Muscle layer of colon (tissue), 2 donors: ENCODE data around the gene RCOR1.
"Not testable (repeated sequence)": the region's sequence is repeated elsewhere in the genome, so short reads cannot be mapped to it uniquely, and the experiment has no call there.

ENCODE experiments used
- H3K27ac ChIP-seq: one replicate; pipeline ENCODE4 v1.7.0; 2013; ENCODE audit warnings: low read depth, mild to moderate bottlenecking, low read length, moderate library complexity
- H3K27me3 ChIP-seq, 2 donors: one replicate each; pipeline ENCODE4 v1.7.0; 2013; ENCODE audit warnings: low read length in 2 of 2, mild to moderate bottlenecking in 2 of 2; ENCODE audit not compliant: insufficient read depth in 2 of 2, control insufficient read depth in 1 of 2
- H3K36me3 ChIP-seq: one replicate; pipeline ENCODE4 v1.7.0; 2013; ENCODE audit warnings: mild to moderate bottlenecking, low read length; ENCODE audit not compliant: insufficient read depth
- H3K4me1 ChIP-seq: one replicate; pipeline ENCODE4 v1.7.0; 2013; ENCODE audit warnings: mild to moderate bottlenecking, low read length; ENCODE audit not compliant: insufficient read depth
- H3K4me3 ChIP-seq, 2 donors: one replicate each; pipeline ENCODE4 v1.7.0; 2013; ENCODE audit warnings: low read length in 2 of 2, low read depth in 1 of 2, mild to moderate bottlenecking in 1 of 2, moderate library complexity in 1 of 2
- H3K9ac ChIP-seq: one replicate; pipeline ENCODE4 v1.7.0; 2013; ENCODE audit warnings: low read length
- H3K9me3 ChIP-seq: one replicate; pipeline ENCODE4 v1.7.0; 2013; ENCODE audit warnings: mild to moderate bottlenecking, low read length
- donor health status: abdominal sarcoma.
- donor health status: Adenocarcinoma of cecum.

The RCOR1 gene

GRCh38 chr14:102574281-102575159 lies 17.9 kb upstream of the RCOR1 start:
- Histone ChIP-seq H3K36me3 (no peaks in the 10 kb centered on the region), H3K27ac (no peak overlapping the region), H3K4me3 (no peak overlapping the region), H3K4me1 (no peaks in the 10 kb centered on the region), H3K9me3 (no peaks in the 10 kb centered on the region), H3K27me3 (no peaks in the 10 kb centered on the region), H3K9ac (no peak overlapping the region)

DNA sequence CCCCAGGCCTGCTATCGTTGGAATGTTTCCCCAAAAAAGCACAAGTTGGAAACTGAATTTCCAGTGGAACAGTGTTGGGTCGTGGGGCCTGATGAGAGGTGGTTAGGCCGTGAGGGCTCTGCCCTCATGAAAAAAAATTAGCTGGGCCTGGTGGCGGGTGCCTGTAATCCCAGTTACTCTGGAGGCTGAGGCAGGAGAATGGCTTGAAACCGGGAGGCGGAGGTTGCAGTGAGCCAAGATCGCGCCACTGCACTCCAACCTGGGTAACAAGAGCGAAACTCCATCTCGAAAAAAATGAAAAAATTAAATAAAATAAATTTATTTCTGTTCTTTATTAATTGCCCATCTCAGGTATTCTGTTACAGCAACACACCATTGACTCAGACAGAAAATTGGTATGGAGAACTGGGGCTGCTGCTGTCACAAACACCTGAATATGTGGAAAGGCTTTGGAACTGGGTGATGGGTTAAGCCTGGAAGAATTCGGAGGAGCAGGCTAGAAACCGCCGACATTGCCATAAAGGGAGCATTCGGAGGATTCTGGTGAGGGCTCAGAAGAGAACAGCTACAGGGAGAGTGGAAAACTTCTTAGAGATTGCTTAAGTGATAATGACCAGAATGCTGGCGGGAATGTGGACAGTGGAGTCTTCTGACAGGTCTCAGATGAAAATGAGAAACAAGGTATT lies 17.1 kb upstream of the RCOR1 start:
- H3K4me1 ChIP-seq, result peaks cover 4% of the 10 kb centered on the region
- no peak overlapping the region for H3K27ac ChIP-seq
- H3K36me3 ChIP-seq, result no peaks in the 10 kb centered on the region
- H3K27me3 ChIP-seq, result no peaks in the 10 kb centered on the region
- no peak overlapping the region for H3K4me3 ChIP-seq
- no peak overlapping the region for H3K9ac ChIP-seq
- no peaks in the 10 kb centered on the region for H3K9me3 ChIP-seq

- H3K4me1 ChIP-seq, H3K4me3 ChIP-seq, H3K27me3 ChIP-seq, H3K27ac ChIP-seq, H3K9ac ChIP-seq, H3K36me3 ChIP-seq, H3K9me3 ChIP-seq: not testable (repeated sequence)
Observed at GRCh38 chr14:102575846-102576428, 16.5 kb upstream of the RCOR1 start.

GRCh38 chr14:102578821-102579220 lies 13.6 kb upstream of the RCOR1 start:
- no peaks in the 10 kb centered on the region for H3K27me3 ChIP-seq
- no peak overlapping the region for H3K4me3 ChIP-seq
- H3K9ac ChIP-seq, result no peak overlapping the region
- H3K9me3 ChIP-seq, result no peaks in the 10 kb centered on the region
- no peak overlapping the region for H3K27ac ChIP-seq
- H3K36me3 ChIP-seq, result no peaks in the 10 kb centered on the region
- H3K4me1 ChIP-seq, result peaks cover 4% of the 10 kb centered on the region

DNA sequence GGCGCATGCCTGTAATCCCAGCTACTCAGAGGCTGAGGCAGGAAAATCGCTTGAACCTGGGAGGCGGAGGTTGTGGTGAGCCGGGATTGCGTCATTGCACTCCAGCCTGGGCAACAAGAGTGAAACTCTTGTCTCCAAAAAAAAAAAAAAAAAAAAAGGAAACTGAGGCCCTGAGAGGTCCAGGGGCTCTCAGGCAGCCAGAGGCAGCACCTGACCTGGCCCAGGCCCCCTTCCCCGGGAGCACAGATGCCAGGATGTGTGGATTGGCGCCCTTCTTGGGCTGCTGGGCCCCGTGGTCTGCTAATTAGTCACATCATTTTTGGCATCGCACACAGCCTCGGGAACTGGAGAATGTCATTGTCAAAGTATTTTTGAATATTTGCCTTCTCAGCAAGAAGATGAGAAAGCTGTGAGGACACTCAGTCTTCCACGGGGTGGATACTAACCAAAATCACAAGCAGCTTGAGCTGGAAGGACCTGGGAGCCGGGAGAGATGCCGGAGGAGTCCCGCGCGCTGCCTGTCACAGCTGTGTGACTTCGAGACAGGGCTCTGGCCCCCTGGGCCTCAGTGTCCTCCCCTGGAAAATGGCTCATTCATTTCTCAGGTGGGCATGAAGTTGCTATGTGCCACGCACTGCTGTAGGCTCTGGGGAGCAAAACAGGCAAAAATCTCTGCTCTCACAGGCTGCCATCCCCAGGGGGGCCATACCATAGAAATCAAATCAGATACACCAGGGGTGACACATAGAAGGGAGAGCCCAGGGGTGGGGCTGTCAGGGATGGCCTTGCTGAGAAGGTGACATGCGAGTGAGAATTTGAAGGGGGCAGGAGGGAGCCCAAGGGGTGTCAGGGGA lies 12.5 kb upstream of the RCOR1 start:
- no peaks in the 10 kb centered on the region for H3K9me3 ChIP-seq
- H3K27me3 ChIP-seq, result no peaks in the 10 kb centered on the region
- H3K4me1 ChIP-seq, result peaks cover 4% of the 10 kb centered on the region
- H3K27ac ChIP-seq, result no peak overlapping the region
- no peaks in the 10 kb centered on the region for H3K36me3 ChIP-seq
- peak overlapping the region in 1 of 2 donors; percentile 1 for H3K4me3 ChIP-seq
- no peak overlapping the region for H3K9ac ChIP-seq

- H3K4me3 ChIP-seq, result no peak overlapping the region
- no peaks in the 10 kb centered on the region for H3K27me3 ChIP-seq
- H3K27ac ChIP-seq, result no peak overlapping the region
- H3K4me1 ChIP-seq, result peaks cover 4% of the 10 kb centered on the region
- no peaks in the 10 kb centered on the region for H3K9me3 ChIP-seq
- H3K36me3 ChIP-seq, result no peaks in the 10 kb centered on the region
- H3K9ac ChIP-seq, result no peak overlapping the region
Observed at GRCh38 chr14:102580550-102581110, 11.8 kb upstream of the RCOR1 start.

GRCh38 chr14:102581193-102581592 lies 11.3 kb upstream of the RCOR1 start:
- Histone ChIP-seq H3K36me3 (no peaks in the 10 kb centered on the region), H3K9me3 (no peaks in the 10 kb centered on the region), H3K27me3 (no peaks in the 10 kb centered on the region), H3K4me3 (no peak overlapping the region), H3K9ac (no peak overlapping the region), H3K4me1 (peaks cover 4% of the 10 kb centered on the region), H3K27ac (no peak overlapping the region)

- Histone ChIP-seq H3K4me3 (no peak overlapping the region), H3K9me3 (no peaks in the 10 kb centered on the region), H3K4me1 (peaks cover 4% of the 10 kb centered on the region), H3K36me3 (no peaks in the 10 kb centered on the region), H3K9ac (no peak overlapping the region), H3K27ac (no peak overlapping the region), H3K27me3 (no peaks in the 10 kb centered on the region)
Observed at GRCh38 chr14:102583726-102584125, 8.7 kb upstream of the RCOR1 start.

GRCh38 chr14:102584871-102585869 lies 7.3 kb upstream of the RCOR1 start:
- H3K4me3 ChIP-seq, result no peak overlapping the region
- H3K9me3 ChIP-seq, result no peaks in the 10 kb centered on the region
- H3K27ac ChIP-seq, result no peak overlapping the region
- no peak overlapping the region for H3K9ac ChIP-seq
- no peaks in the 10 kb centered on the region for H3K27me3 ChIP-seq
- H3K36me3 ChIP-seq, result no peaks in the 10 kb centered on the region
- peaks cover under 1% of the 10 kb centered on the region for H3K4me1 ChIP-seq

GRCh38 chr14:102586420-102587104 lies 5.9 kb upstream of the RCOR1 start:
- Histone ChIP-seq H3K9ac (no peak overlapping the region), H3K27me3 (no peaks in the 10 kb centered on the region), H3K9me3 (no peaks in the 10 kb centered on the region), H3K36me3 (no peaks in the 10 kb centered on the region), H3K4me1 (peaks cover 10% of the 10 kb centered on the region), H3K27ac (no peak overlapping the region), H3K4me3 (no peak overlapping the region)
